Loucy (cell line): ENCODE results near the gene GRB10.

Experiments
- H2AFZ ChIP-seq: fragments of 200-600 bp; sonication (generic); 2 replicates; pipeline ENCODE4 v1.6.0; 2016; ENCODE audit warnings: antibody characterized with exemption, mild to moderate bottlenecking, low read length, moderate library complexity
- H3F3A ChIP-seq: fragments of 200-600 bp; 2 replicates; pipeline ENCODE4 v1.6.0; 2016; ENCODE audit warnings: antibody characterized with exemption, low read depth, mild to moderate bottlenecking
- H3K27me3 ChIP-seq: fragments of 200-600 bp; sonication (generic); 2 replicates; pipeline ENCODE4 v1.6.1; 2014; ENCODE audit warnings: low read length, mild to moderate bottlenecking; ENCODE audit not compliant: insufficient read depth, poor library complexity, severe bottlenecking
- H3K36me3 ChIP-seq: fragments of 200-600 bp; sonication (generic); 2 replicates; pipeline ENCODE4 v1.6.1; 2016; ENCODE audit warnings: low read length; ENCODE audit not compliant: insufficient read depth
- H3K4me1 ChIP-seq: fragments of 200-600 bp; sonication (generic); 2 replicates; pipeline ENCODE4 v1.5.1; 2014; ENCODE audit warnings: low read length, mild to moderate bottlenecking; ENCODE audit not compliant: insufficient read depth, poor library complexity, severe bottlenecking
- H3K4me2 ChIP-seq: fragments of 200-600 bp; sonication (generic); 2 replicates; pipeline ENCODE4 v1.6.0; 2014; ENCODE audit warnings: antibody characterized with exemption, low read length, low read depth, mild to moderate bottlenecking; ENCODE audit not compliant: poor library complexity, severe bottlenecking
- H3K4me3 ChIP-seq: fragments of 200-600 bp; sonication (generic); 2 replicates; pipeline ENCODE4 v1.5.1; 2014; ENCODE audit warnings: low read length, mild to moderate bottlenecking, mixed read lengths; ENCODE audit not compliant: poor library complexity, severe bottlenecking
- H3K79me2 ChIP-seq: fragments of 200-600 bp; sonication (generic); 2 replicates; pipeline ENCODE4 v1.6.1; 2014; ENCODE audit warnings: low read length; ENCODE audit not compliant: insufficient read depth
- H3K9ac ChIP-seq: fragments of 200-600 bp; sonication (generic); 2 replicates; pipeline ENCODE4 v1.6.0; 2014; ENCODE audit warnings: mild to moderate bottlenecking, low read depth, low read length, moderate library complexity; ENCODE audit not compliant: poor library complexity, severe bottlenecking
- H3K9me2 ChIP-seq: fragments of 200-600 bp; sonication (generic); replicated peaks from 2 replicates; pipeline ENCODE4 v1.6.1; 2016; ENCODE audit warnings: low read depth, low read length, mixed read lengths
- H3K9me3 ChIP-seq: fragments of 200-600 bp; sonication (generic); 2 replicates; pipeline ENCODE4 v1.6.1; 2014; ENCODE audit warnings: mild to moderate bottlenecking, antibody characterized with exemption, low read length, low read depth; ENCODE audit not compliant: insufficient read depth
- H4K20me1 ChIP-seq: fragments of 200-600 bp; sonication (generic); 2 replicates; pipeline ENCODE4 v1.6.0; 2014; ENCODE audit warnings: antibody characterized with exemption, low read length, mild to moderate bottlenecking; ENCODE audit not compliant: insufficient read depth, poor library complexity, severe bottlenecking
- EZH2phosphoT487 ChIP-seq: fragments of 200-600 bp; IDR thresholded peaks from 2 replicates; pipeline ENCODE4 v1.6.1; 2018; ENCODE audit warnings: antibody characterized with exemption, mild to moderate bottlenecking, moderate library complexity, borderline replicate concordance
- TF ChIP-seq, protein P1 (sequence below): fragments of 200-600 bp; sonication (generic); conservative IDR thresholded peaks from 2 replicates; pipeline ENCODE4 v1.5.1; 2014; ENCODE audit warnings: mild to moderate bottlenecking, antibody characterized with exemption, low read length

The GRB10 gene

DNA sequence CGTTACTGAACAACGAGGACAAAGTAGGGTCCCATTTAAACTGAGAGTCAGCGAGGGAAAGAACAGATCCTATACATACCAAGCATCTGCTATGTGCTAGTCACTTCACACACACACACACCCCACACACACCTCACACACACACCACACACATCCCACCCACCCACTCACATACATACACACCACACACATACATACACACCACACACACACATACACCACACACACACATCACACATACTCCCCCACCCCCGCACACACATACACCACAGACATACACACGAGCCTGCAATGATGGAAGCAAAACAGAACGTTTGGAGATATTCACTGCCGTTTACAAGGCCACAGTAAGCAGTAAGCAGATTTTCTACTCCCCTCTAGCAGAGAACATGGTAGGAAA, 607 bp upstream of the GRB10 start:
- Histone ChIP-seq H3K4me3 (no peak overlapping the region), H3F3A (no peaks in the 10 kb centered on the region), H3K79me2 (no peaks in the 10 kb centered on the region)

DNA sequence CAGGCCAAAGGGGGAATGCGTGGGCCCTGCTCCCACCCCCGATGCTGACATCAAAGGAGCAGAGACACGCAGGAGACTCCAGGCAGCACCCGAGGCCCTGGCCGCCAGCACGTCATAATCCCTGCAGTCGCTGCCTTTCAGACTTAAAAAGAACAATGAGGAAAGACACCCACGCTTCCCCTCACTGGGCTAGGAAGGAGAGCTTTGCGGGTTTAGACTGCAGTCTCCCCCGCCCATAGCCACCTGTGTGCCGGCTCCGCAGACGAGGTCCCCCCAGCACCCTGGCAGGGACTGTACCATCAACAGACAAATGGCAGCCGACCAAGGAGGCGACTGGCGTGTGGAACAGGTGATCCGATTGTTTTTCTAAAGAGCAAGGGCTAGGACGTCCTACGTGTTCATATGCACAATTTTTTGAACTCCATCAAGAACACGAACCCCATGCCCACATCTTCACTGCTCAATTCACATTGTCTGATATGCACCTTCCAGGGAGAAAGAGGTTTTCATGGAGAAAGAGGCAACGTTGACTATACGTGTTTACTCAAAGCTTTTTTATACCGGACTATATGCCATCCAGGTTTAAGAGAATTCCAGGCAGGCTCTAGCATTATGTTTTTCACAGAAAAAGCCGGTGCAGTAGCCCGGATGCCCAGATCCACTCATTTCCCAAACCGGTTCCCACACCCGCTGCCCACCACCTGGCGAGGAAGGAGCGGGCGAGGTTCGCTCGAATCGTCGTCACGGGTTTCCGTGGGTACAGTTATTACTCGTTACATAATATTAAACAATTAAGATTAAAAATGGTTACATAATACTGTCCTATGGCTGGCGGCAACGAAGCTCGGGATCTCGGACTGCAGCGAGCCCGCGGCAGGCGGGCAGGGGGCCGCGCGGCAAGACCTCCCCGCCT, 1.1 kb downstream of the GRB10 start:
- TF ChIP-seq, protein P1, sequence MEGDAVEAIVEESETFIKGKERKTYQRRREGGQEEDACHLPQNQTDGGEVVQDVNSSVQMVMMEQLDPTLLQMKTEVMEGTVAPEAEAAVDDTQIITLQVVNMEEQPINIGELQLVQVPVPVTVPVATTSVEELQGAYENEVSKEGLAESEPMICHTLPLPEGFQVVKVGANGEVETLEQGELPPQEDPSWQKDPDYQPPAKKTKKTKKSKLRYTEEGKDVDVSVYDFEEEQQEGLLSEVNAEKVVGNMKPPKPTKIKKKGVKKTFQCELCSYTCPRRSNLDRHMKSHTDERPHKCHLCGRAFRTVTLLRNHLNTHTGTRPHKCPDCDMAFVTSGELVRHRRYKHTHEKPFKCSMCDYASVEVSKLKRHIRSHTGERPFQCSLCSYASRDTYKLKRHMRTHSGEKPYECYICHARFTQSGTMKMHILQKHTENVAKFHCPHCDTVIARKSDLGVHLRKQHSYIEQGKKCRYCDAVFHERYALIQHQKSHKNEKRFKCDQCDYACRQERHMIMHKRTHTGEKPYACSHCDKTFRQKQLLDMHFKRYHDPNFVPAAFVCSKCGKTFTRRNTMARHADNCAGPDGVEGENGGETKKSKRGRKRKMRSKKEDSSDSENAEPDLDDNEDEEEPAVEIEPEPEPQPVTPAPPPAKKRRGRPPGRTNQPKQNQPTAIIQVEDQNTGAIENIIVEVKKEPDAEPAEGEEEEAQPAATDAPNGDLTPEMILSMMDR = no peak
- no peak for TF ChIP-seq EZH2phosphoT487
- Histone ChIP-seq H3K9me3 (no peaks in the 10 kb centered on the region), H3K79me2 (no peaks in the 10 kb centered on the region), H3K9me2 (no peaks in the 10 kb centered on the region), H3K4me3 (no peak overlapping the region), H3K4me1 (no peaks in the 10 kb centered on the region), H3K36me3 (no peaks in the 10 kb centered on the region), H2AFZ (no peak overlapping the region), H4K20me1 (no peaks in the 10 kb centered on the region), H3K4me2 (no peak overlapping the region), H3K9ac (no peak overlapping the region), H3K27me3 (no peaks in the 10 kb centered on the region), H3F3A (no peaks in the 10 kb centered on the region)

More for the DNA sequence above, 607 bp upstream of the GRB10 start:
- Histone ChIP-seq H3K9me3 (no peaks in the 10 kb centered on the region), H3K9ac (no peak overlapping the region), H3K36me3 (no peaks in the 10 kb centered on the region), H3K4me1 (no peaks in the 10 kb centered on the region), H4K20me1 (no peaks in the 10 kb centered on the region), H3K9me2 (no peaks in the 10 kb centered on the region), H3K27me3 (no peaks in the 10 kb centered on the region), H3K4me2 (no peak overlapping the region), H2AFZ (no peak overlapping the region)
- TF ChIP-seq EZH2phosphoT487 = no peak
- TF ChIP-seq, protein P1 = no peak

DNA sequence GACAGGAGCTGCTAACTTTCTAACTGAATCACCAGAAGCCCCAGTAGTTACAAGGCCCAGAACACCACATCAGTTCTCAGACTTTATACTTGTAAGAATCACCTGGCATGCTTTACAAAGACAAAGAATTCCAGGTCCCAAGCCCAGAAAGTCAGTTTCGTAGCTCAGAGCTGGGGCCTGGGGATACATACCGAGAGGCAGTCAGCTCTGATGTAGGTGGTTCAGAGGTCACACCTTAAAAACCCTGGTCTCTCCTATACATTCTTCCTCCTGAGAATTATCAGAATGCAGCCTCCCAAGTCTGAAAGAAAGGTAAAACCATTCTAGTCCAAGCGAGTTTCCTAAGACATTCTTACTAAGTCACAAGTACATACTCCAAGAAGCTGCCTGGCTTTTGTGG, 2.3 kb downstream of the GRB10 start:
- H3K79me2 ChIP-seq = no peaks in the 10 kb centered on the region
- H3K36me3 ChIP-seq = no peaks in the 10 kb centered on the region
- H3F3A ChIP-seq = no peaks in the 10 kb centered on the region
- no peaks in the 10 kb centered on the region for H4K20me1 ChIP-seq
- H3K9me3 ChIP-seq = no peaks in the 10 kb centered on the region
- no peaks in the 10 kb centered on the region for H3K4me1 ChIP-seq
- no peak overlapping the region for H2AFZ ChIP-seq
- no peak overlapping the region for H3K4me2 ChIP-seq
- H3K9ac ChIP-seq = no peak overlapping the region
- TF ChIP-seq, protein P1 = no peak
- no peak for TF ChIP-seq EZH2phosphoT487
- H3K9me2 ChIP-seq = no peaks in the 10 kb centered on the region
- H3K27me3 ChIP-seq = no peaks in the 10 kb centered on the region
- no peak overlapping the region for H3K4me3 ChIP-seq
